Measurements from ENCODE around the gene PTCD2. TPM values are rescaled to one million over a fixed set of nuclear protein-coding genes. Genes with fewer than 3 reads are reported as not detected.

PTCD2 gene
- polyA plus RNA-seq, 3 donors, result 11.3 to 11.7 (median 11.5) TPM

DNA sequence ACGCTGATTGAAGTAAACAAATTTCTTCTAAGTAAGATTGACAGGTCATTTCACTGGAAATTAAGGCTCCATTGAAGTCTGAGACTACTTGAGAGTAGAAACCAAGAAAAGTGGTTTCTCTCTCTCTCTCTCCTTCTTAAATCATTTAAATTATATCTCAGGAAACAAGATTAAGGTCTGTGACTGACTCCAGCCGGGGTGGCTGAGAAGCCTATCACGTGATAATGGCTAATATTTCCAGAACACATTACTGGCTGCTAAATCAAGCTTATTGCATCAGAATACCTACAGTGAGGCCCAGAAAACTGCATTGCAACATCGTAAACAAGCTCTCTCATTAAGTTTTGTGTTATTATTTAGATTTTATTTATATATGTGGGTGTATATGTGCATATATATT is 88.4 kb downstream of the PTCD2 start:
- DNase-seq (ENCODE audit: low read depth in 3 of 3, low spot score in 2 of 3), result no peak

GRCh38 chr5:72410688-72411295 is 90.6 kb downstream of the PTCD2 start:
- DNase-seq (ENCODE audit: low read depth in 3 of 3, low spot score in 2 of 3), result no peak

- DNase-seq (ENCODE audit: low read depth in 3 of 3, low spot score in 2 of 3), result no peak
Measured at GRCh38 chr5:72412283-72413055, 92.3 kb downstream of the PTCD2 start.

- DNase-seq (ENCODE audit: low read depth in 3 of 3, low spot score in 2 of 3), result no peak
Measured at GRCh38 chr5:72415616-72416325, 95.6 kb downstream of the PTCD2 start.

GRCh38 chr5:72417333-72418062 is 97.3 kb downstream of the PTCD2 start:
- no peak for DNase-seq (ENCODE audit: low read depth in 3 of 3, low spot score in 2 of 3)

Other genes with a start within 250 kb of the PTCD2 start
- gene MAP1B, start 212.9 kb upstream of the PTCD2 start, polyA plus RNA-seq (ENCODE audit: insufficient read length in 3 of 3), result 10 to 100 TPM; 12.1 to 13.7 (median 12.3) TPM
- 10 to 100 TPM; 70.7 to 72.2 (median 71.1) TPM for gene MRPS27, start 133 bp upstream of the PTCD2 start, polyA plus RNA-seq (ENCODE audit: insufficient read length in 3 of 3)
- 1 to 10 TPM; 4.0 to 4.7 (median 4.6) TPM for gene ZNF366, start 187.0 kb downstream of the PTCD2 start, polyA plus RNA-seq (ENCODE audit: insufficient read length in 3 of 3)

Measured in right renal cortex interstitium (tissue), 3 donors.